B cell (primary cell): ENCODE results near the gene KISS1R. TPM values are rescaled to one million over a fixed set of nuclear protein-coding genes. Genes with fewer than 3 reads are reported as not detected.

Experiments
- ATAC-seq: fragments of 200-7000 bp; cut with Tn5 transposase; one replicate; pipeline ENCODE4 v1.10.0; 2021; ENCODE audit warnings: low read depth, mild to moderate bottlenecking, moderate number of reproducible peaks, moderate library complexity
- CTCF ChIA-PET: fragments of 350-600 bp; sonication (Branson Sonifier 250); formaldehyde crosslinking; loops from one replicate; lab custom pipeline; 2021; ENCODE audit warnings: antibody characterized with exemption, inconsistent platforms; lab: Charles Lee
- POLR2A ChIA-PET: fragments of 350-600 bp; sonication (Branson Sonifier 250); formaldehyde crosslinking; loops from one replicate; lab custom pipeline; 2021; ENCODE audit warnings: antibody characterized with exemption; lab: Charles Lee
- DNase-seq: peaks from one replicate; pipeline ENCODE4 v3.0.0; 2013
- H2AFZ ChIP-seq: 2 replicates; pipeline ENCODE4 v1.6.1; 2012; ENCODE audit warnings: mild to moderate bottlenecking, low read depth, low read length; ENCODE audit not compliant: insufficient read depth, poor library complexity, severe bottlenecking
- H3K27ac ChIP-seq, 2 donors: 1 replicate in 1 of 2; 2 replicates in 1 of 2; pipeline ENCODE4 v1.5.1; 2012 to 2013; ENCODE audit warnings: low read length in 2 of 2, mild to moderate bottlenecking in 2 of 2, moderate library complexity in 1 of 2
- H3K27me3 ChIP-seq, 4 experiments: fragments of 200-600 bp in 1 of 4; sonication (generic) in 1 of 4; replicated peaks in 1 of 4; 1 replicate in 2 of 4; 2 replicates in 2 of 4; pipeline versions ENCODE4 v1.6.1 to v1.7.0; 2013 to 2016; ENCODE audit warnings: low read length in 3 of 4, mild to moderate bottlenecking in 2 of 4, mixed read lengths in 1 of 4, moderate library complexity in 1 of 4; ENCODE audit not compliant: insufficient read depth in 4 of 4, control insufficient read depth in 3 of 4; ENCODE audit errors: control extremely low read depth in 1 of 4
- H3K36me3 ChIP-seq, 2 experiments: replicated peaks in 1 of 2; 1 replicate in 1 of 2; 2 replicates in 1 of 2; pipeline versions ENCODE4 v1.6.1 to v1.7.1; 2013; ENCODE audit warnings: low read length in 1 of 2; ENCODE audit not compliant: insufficient read depth in 2 of 2, control insufficient read depth in 1 of 2; ENCODE audit errors: control extremely low read depth in 1 of 2, extremely low read depth in 1 of 2
- H3K4me1 ChIP-seq, 2 donors: fragments of 200-600 bp in 1 of 2; sonication (generic) in 1 of 2; 1 replicate in 1 of 2; 2 replicates in 1 of 2; pipeline versions ENCODE4 v1.5.1 to v1.6.1; 2013 to 2017; ENCODE audit warnings: low read length in 2 of 2; ENCODE audit not compliant: control insufficient read depth in 2 of 2, insufficient read depth in 2 of 2
- H3K4me2 ChIP-seq: replicated peaks from 2 replicates; pipeline ENCODE3; 2012; ENCODE audit warnings: mild to moderate bottlenecking, low read depth, low read length; ENCODE audit not compliant: poor library complexity, severe bottlenecking
- H3K4me3 ChIP-seq, 5 experiments: fragments of 200-600 bp in 1 of 5; sonication (generic) in 1 of 5; 1 replicate in 3 of 5; 2 replicates in 2 of 5; pipeline versions ENCODE4 v1.5.1 to v1.7.0; 2011 to 2016; ENCODE audit warnings: low read length in 4 of 5, mild to moderate bottlenecking in 4 of 5, low read depth in 2 of 5, control low read depth in 1 of 5, moderate library complexity in 1 of 5; ENCODE audit not compliant: insufficient read depth in 1 of 5; ENCODE audit errors: control extremely low read depth in 1 of 5, extremely low read depth in 1 of 5
- H3K79me2 ChIP-seq: fragments of 200-600 bp; sonication (generic); one replicate; pipeline ENCODE4 v1.6.0; 2016; ENCODE audit warnings: low read length; ENCODE audit not compliant: control insufficient read depth, insufficient read depth
- H3K9ac ChIP-seq: fragments of 200-600 bp; sonication (generic); 2 replicates; pipeline ENCODE4 v1.6.1; 2017; ENCODE audit warnings: mild to moderate bottlenecking, low read length, moderate library complexity
- H3K9me3 ChIP-seq, 3 donors: one replicate each; pipeline versions ENCODE4 v1.6.1 to v1.7.1; 2013; ENCODE audit warnings: low read length in 2 of 3; ENCODE audit not compliant: control insufficient read depth in 2 of 3, insufficient read depth in 1 of 3; ENCODE audit errors: control extremely low read depth in 1 of 3
- H4K20me1 ChIP-seq: 2 replicates; pipeline ENCODE4 v1.6.0; 2012; ENCODE audit warnings: mild to moderate bottlenecking, low read length; ENCODE audit not compliant: insufficient read depth, control insufficient read depth, poor library complexity, severe bottlenecking
- H3K27ac Mint-ChIP-seq: one replicate; pipeline ENCODE4 v1.8.0; 2021; ENCODE audit warnings: mixed read lengths
- H3K27me3 Mint-ChIP-seq: one replicate; pipeline ENCODE4 v1.8.0; 2021; ENCODE audit warnings: mixed read lengths
- H3K4me1 Mint-ChIP-seq: one replicate; pipeline ENCODE4 v1.8.0; 2021; ENCODE audit warnings: mixed read lengths
- H3K4me3 Mint-ChIP-seq: one replicate; pipeline ENCODE4 v1.8.0; 2021; ENCODE audit warnings: mixed read lengths
- H3K9me3 Mint-ChIP-seq: one replicate; pipeline ENCODE4 v1.8.0; 2022; ENCODE audit warnings: mixed read lengths; ENCODE audit not compliant: insufficient read depth
- EZH2 ChIP-seq: IDR thresholded peaks from 2 replicates; pipeline ENCODE4 v1.6.1; 2012; ENCODE audit warnings: borderline replicate concordance, low read depth, mild to moderate bottlenecking, moderate library complexity, low read length; ENCODE audit not compliant: insufficient read depth, poor library complexity, severe bottlenecking
- WGBS: methylation state at CpG from one replicate; pipeline ENCODE4 v1.1.5; 2013; ENCODE audit warnings: missing lambda C conversion rate; ENCODE audit not compliant: insufficient coverage; 5-methylcytosine and 5-hydroxymethylcytosine counted together
- intact Hi-C: fragments of 100-400 bp; cut with micrococcal nuclease; formaldehyde crosslinking; loops from one replicate; pipeline ENCODE4 v1.10.0; 2022
- polyA plus RNA-seq: library from polyadenylated mRNA; depleted of rRNA; stranded (reverse); fragments of >200 nt; gene quantifications from 2 replicates; pipeline ENCODE4 v1.2.3, GENCODE V29; 2012
- total RNA-seq, 2 donors: library from RNA; stranded (reverse); fragments of 120-200 nt in 1 of 2; gene quantifications; 1 replicate in 1 of 2; 2 replicates in 1 of 2; pipeline versions ENCODE4 v1.2.3 to v1.2.4, GENCODE V29; 2013 to 2022
- TF ChIP-seq, protein P1 (sequence below): fragments of 200-600 bp; IDR thresholded peaks from one replicate; pipeline ENCODE4 v1.8.0; 2022; ENCODE audit warnings: antibody characterized with exemption, mild to moderate bottlenecking

The KISS1R gene
- total and polyA plus RNA-seq, 2 donors (not counting 1 experiment from before 2014, with no cell fraction given), result 0.79 to 1.3 TPM

DNA sequence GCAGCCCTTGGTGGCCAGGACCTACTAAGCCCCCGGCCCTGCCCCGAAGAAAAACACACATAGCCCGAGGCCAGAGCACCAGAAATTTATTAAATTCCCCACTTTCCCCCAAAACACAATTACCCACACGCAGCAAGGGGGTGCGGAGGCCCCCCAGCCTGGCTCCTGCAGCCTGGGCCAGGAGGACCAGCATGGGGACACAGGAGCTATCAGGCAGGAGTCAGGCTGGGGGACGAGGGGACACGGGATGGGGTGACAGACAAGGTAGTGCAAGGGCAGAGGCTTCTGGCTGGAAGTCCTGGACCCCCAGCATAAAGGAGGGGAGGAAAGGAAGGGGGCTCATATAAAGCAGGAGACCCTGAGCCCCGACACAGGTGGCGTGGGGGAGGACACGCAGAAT is 20.7 kb upstream of the KISS1R start:
- POLR2A ChIA-PET, result interaction anchor here (1.8 to 2.0 kb wide), 2 partner anchors 10 to 12 kb away, joined by 4 to 9 read pairs; no protein-coding TSS in a partner anchor

DNA sequence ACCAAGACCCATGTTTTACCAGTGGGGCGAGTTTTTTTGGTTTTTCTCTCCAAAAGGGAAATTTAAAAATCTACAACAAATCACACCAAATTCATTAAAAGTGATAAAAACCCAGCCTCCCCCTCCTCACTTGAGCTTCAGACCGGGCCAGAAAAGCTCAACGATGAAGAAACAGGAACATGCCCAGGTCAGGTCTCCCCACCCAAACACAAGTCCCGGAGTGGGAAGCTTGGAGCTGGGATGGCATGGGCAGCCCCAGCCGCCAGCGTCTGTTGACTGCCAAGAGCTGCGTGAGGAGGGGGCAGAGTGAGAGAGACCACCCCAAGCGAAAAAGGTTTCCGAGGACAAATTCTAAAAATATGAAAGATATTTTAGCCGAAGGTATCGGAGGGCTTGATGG is 20.1 kb upstream of the KISS1R start:
- peaks cover 20% of the 10 kb centered on the region for H3K79me2 ChIP-seq
- ChIA-PET POLR2A (interaction anchor here (1.8 to 2.0 kb wide), 2 partner anchors 10 to 12 kb away, joined by 4 to 9 read pairs; no protein-coding TSS in a partner anchor), CTCF (interaction anchor here (1.3 to 1.5 kb wide), 3 partner anchors 11 to 33 kb away, joined by 4 to 5 read pairs (median 4); no protein-coding TSS in a partner anchor)
- Mint-ChIP-seq H3K4me1 (peaks cover 25% of the 10 kb centered on the region), H3K27me3 (no peaks in the 10 kb centered on the region), H3K9me3 (no peaks in the 10 kb centered on the region), H3K27ac (no peak overlapping the region), H3K4me3 (no peak overlapping the region)
- peaks cover 0 to 45% of the 10 kb centered on the region in 2 experiments for H3K36me3 ChIP-seq
- H3K4me2 ChIP-seq, result no peak overlapping the region
- ATAC-seq (no peak), DNase-seq (no peak)
- no peak overlapping the region for H3K27ac ChIP-seq
- no peak overlapping the region for H3K9ac ChIP-seq
- peaks cover 3 to 22% of the 10 kb centered on the region in 2 donors for H3K4me1 ChIP-seq
- no peaks in the 10 kb centered on the region for H3K9me3 ChIP-seq
- no peak overlapping the region for H2AFZ ChIP-seq
- WGBS, result 99% methylated on average over 9 of the region's 11 CpGs
- intact Hi-C loops, result no loop called here
- no peak for TF ChIP-seq EZH2
- TF ChIP-seq, protein P1, sequence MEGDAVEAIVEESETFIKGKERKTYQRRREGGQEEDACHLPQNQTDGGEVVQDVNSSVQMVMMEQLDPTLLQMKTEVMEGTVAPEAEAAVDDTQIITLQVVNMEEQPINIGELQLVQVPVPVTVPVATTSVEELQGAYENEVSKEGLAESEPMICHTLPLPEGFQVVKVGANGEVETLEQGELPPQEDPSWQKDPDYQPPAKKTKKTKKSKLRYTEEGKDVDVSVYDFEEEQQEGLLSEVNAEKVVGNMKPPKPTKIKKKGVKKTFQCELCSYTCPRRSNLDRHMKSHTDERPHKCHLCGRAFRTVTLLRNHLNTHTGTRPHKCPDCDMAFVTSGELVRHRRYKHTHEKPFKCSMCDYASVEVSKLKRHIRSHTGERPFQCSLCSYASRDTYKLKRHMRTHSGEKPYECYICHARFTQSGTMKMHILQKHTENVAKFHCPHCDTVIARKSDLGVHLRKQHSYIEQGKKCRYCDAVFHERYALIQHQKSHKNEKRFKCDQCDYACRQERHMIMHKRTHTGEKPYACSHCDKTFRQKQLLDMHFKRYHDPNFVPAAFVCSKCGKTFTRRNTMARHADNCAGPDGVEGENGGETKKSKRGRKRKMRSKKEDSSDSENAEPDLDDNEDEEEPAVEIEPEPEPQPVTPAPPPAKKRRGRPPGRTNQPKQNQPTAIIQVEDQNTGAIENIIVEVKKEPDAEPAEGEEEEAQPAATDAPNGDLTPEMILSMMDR, result no peak
- no peaks in the 10 kb centered on the region for H3K27me3 ChIP-seq
- H3K4me3 ChIP-seq, result no peak overlapping the region
- H4K20me1 ChIP-seq, result peaks cover 48% of the 10 kb centered on the region

More for the DNA sequence above, 20.7 kb upstream of the KISS1R start:
- intact Hi-C loops, result no loop called here
- H3K79me2 ChIP-seq, result peaks cover 19% of the 10 kb centered on the region
- no peak overlapping the region for H3K4me2 ChIP-seq
- no peak for DNase-seq
- no peak overlapping the region for H3K27ac ChIP-seq
- 89% methylated on average over 6 of the region's 10 CpGs for WGBS
- peaks cover 25% of the 10 kb centered on the region for H3K4me1 Mint-ChIP-seq
- TF ChIP-seq, protein P1, result no peak
- TF ChIP-seq EZH2, result no peak
- no peaks in the 10 kb centered on the region for H3K9me3 Mint-ChIP-seq
- no peaks in the 10 kb centered on the region for H3K27me3 ChIP-seq
- no peaks in the 10 kb centered on the region for H3K27me3 Mint-ChIP-seq
- no peak overlapping the region for H3K9ac ChIP-seq
- no peaks in the 10 kb centered on the region for H3K9me3 ChIP-seq
- peaks cover 0 to 39% of the 10 kb centered on the region in 2 experiments for H3K36me3 ChIP-seq
- H3K4me3 ChIP-seq, result no peak overlapping the region
- ATAC-seq, result no peak
- CTCF ChIA-PET, result interaction anchor here (1.5 kb wide), 1 partner anchor 11 kb away, joined by 4 read pairs; no protein-coding TSS in a partner anchor
- H4K20me1 ChIP-seq, result peaks cover 46% of the 10 kb centered on the region
- no peak overlapping the region for H3K4me3 Mint-ChIP-seq
- H3K4me1 ChIP-seq, result peaks cover 5 to 25% of the 10 kb centered on the region in 2 donors
- no peak overlapping the region for H2AFZ ChIP-seq
- peak overlapping the region; percentile 32 for H3K27ac Mint-ChIP-seq
